Measurements from ENCODE around the gene EPC1.

The EPC1 gene

GRCh38 chr10:32337350-32337749, 9.6 kb downstream of the EPC1 start:
- DNase-seq (ENCODE audit: low read depth in 2 of 2), result no peak

GRCh38 chr10:32333849-32334248, 13.1 kb downstream of the EPC1 start:
- DNase-seq (ENCODE audit: low read depth in 2 of 2), result no peak

- peak; percentile 37 to 62 for DNase-seq (ENCODE audit: low read depth in 2 of 2)
These were observed 14.6 kb downstream of the EPC1 start for GRCh38 chr10:32332299-32332750.

DNA sequence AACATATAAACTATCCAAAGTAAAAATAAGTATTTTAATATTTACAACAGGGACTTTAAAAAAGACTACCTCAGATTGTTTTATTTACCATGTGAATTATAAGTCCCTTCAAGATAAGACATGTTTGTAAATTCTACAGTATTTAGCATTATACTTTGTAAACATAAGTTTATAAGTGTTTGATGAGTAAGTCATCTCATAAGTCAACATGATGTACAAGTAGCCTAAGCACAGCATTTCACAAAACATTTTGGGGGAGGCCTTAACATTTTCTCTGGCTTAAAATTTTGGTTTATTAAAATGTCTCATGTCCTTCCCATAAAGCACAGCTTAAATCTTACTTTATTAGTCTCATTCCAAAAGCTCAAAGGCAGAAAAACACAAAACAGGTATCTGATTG, 15.4 kb downstream of the EPC1 start:
- no peak for DNase-seq (ENCODE audit: low read depth in 2 of 2)

DNA sequence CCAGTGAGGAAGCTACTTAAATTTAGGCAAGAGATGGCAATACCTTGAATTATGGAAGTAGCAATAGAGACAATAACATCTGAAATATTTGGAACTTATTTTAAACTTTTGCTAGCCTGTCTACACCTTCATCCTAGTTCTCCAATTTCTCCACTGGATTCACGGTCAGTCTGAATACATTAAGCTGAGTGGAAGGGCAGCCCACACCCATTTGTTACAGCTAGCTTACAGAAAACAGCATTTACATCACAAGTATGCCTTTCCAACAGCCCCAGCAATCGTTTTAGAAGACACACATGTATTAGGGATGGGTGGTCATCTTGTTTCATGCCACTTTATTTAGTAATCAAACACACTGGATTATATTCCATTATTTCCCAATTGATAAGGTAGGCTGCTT, 16.7 kb downstream of the EPC1 start:
- no peak for DNase-seq (ENCODE audit: low read depth in 2 of 2)

DNA sequence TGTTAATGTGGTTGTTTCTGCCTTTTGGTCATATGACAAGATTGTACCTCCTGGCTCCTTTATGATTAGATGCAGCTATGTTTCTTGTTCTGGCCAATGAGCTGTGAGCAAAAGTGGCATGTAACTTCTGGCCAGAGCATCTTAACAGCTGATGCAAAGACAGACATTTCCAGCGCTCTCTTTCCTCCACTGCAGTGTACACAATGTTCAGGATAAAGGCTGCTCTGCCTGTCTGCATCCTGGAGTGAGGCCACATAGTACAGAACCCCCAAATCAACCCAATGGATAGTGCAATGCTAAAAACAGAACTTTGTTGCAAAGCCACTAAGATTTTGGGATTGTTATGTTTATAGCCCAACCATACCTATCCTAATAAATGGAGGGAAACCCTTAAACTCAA, 17.9 kb downstream of the EPC1 start:
- DNase-seq (ENCODE audit: low read depth in 2 of 2), result no peak

DNA sequence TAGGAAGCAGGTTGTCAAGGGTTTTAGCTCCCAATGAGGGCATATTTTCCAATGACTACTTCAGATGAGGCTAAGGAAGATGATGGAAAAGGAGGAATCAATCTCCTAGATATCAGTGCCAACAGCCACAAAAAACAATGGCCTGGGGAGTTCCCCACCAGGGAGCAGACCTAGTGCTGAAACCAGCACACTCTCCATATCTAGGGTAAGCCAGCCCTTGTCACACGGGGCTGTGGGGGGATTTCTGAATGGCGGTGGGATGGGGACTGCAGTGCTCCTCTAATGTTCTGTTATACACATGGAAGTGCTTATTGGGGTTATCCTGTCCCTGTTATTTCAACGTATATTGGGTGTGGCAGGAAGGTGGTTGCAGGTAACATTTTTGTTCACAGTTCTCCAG, 18.5 kb downstream of the EPC1 start:
- DNase-seq (ENCODE audit: low read depth in 2 of 2), result no peak

DNA sequence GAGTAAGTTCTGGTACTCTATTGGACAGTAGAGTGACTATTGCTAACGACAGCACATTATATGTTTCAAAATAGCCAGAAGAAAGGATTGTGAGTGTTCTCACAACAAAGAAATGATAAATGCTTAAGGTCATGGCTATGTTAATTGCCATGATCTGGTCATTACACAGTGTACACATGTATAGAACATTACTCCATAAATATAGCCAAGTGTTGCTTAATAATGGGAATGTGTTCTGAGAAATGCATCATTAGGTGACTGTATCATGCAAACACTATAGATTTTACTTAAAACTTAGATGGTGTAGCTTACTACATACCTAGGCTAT, 19.6 kb downstream of the EPC1 start:
- DNase-seq (ENCODE audit: low read depth in 2 of 2), result no peak

- no peak for DNase-seq (ENCODE audit: low read depth in 2 of 2)
These were observed 20.1 kb downstream of the EPC1 start for GRCh38 chr10:32326680-32327363.

DNA sequence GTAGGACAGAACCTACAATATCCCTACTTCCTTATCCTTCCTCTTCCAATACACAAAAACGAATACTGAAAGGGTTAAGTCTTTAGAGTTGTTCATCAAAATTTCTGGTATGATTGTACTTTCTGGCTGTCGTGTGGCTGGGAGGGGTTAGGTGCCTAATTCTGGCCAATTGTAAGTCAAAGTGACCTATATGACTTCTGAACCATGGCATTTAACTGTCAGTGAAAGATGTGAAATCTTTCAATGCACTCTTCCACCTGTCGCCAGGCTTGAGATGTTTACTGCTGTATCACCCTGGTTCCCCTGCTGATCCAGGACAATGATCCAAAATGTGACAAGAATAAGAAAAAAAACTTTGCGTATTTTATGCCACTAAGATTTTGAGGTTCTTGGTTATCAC, 20.8 kb downstream of the EPC1 start:
- no peak for DNase-seq (ENCODE audit: low read depth in 2 of 2)

DNA sequence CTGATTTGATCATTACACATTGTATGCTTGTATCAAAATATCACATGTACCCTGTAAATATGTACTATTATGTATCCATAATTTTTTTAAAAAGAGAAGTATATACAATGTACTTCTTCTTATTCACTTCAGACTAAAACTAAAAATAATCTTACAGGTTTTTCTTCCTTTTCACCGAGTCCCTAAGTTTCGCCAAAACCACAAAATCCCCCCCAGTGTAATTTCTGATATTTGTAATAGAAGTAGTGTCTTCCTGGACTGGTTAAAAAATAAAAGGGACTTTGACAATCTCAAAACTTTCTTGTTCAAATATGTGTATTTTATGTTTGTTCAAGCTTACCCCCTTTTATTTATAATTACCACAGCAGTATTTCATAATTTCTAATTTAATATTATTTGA, 23.9 kb downstream of the EPC1 start:
- DNase-seq (ENCODE audit: low read depth in 2 of 2), result no peak

DNA sequence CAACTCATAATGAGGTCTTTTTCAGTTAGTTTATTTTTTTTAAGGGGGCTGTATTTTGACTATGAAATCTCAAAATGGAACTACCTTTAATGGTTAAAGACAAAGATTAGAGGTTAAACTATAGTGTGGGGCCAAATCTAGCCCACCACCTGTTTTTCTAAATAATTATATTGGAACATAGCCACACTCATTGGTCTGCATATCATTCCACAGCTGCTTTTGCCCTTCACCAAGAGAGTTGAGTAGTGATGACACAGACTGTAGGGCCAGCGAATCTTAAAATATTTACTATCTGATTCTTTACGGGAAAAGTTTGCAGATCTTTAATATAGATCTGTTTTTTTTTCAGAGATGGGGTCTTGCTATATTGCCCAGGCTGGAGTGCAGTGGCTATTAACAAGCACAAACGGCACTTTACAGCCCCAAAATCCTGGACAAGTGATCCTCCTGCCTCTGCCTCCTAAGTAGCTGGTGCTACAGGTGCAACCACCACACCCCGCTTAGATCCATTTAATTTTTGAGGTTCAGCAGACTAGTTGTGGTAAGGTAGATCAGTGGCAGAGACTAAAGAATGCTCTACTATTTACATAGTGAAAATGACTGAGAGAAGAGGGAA, 25.8 kb downstream of the EPC1 start:
- no peak for DNase-seq (ENCODE audit: low read depth in 2 of 2)

DNA sequence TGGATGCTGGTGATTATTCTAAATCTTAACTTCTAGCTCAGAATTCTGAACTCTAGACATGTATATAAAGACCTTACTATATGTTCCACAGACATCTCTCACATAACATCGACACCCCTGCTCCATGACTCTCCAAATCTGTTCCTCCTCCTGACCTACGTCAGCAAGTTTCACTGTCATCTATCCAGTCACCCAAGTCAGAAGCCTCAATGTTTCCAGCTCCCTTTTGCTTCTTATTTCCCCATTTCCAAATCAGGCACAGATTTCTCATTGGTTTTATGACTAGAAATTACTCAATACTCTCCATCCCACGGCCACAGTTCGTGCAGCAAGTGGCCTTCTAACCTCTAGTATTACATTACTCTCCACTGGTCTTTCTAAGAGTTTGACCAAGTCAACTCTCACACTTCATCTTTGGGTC, 28.5 kb downstream of the EPC1 start:
- DNase-seq (ENCODE audit: low read depth in 2 of 2), result no peak

GRCh38 chr10:32317795-32318357, 29.1 kb downstream of the EPC1 start:
- no peak for DNase-seq (ENCODE audit: low read depth in 2 of 2)

- DNase-seq (ENCODE audit: low read depth in 2 of 2), result no peak
These were observed 31.5 kb downstream of the EPC1 start for GRCh38 chr10:32315424-32315823.

GRCh38 chr10:32314588-32314987, 32.4 kb downstream of the EPC1 start:
- no peak for DNase-seq (ENCODE audit: low read depth in 2 of 2)

GRCh38 chr10:32308027-32308603, 38.8 kb downstream of the EPC1 start:
- DNase-seq (ENCODE audit: low read depth in 2 of 2), result no peak

- no peak for DNase-seq (ENCODE audit: low read depth in 2 of 2)
These were observed 39.3 kb downstream of the EPC1 start for GRCh38 chr10:32307609-32308008.

GRCh38 chr10:32299354-32299980, 47.5 kb downstream of the EPC1 start:
- DNase-seq (ENCODE audit: low read depth in 2 of 2), result no peak

DNA sequence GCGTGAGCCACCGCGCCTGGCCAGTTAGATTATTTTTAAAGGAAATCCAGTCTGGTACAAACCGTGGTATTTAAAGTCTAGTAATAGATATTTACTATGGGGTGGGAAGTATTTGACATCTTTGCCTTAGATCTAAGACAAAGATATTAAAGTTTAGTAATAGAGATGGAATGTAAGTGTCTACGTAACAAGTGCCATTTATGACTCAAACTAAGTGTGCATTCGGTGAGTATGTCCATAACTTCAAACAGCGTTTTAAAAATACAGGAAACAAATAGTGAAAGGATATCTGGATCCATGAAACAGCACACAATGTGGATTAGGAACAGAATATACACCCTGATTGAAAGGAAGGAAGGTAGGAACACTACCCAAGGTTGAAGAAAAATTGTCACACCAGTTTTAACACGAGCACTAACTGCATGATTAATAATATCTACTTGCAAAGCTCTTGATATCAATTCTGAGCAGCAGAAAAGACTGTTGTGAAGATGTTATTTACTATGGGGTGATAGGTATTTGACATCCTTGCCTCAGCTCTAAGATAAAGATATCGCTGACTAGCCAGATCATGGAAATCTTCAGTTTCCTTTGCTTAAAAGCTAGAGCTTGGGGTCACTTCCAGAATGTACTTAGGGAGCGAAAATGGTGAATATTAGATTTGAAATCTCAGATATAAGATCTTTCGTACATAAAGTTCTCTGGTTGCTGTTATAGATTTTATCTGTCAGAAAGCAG, 48.7 kb downstream of the EPC1 start:
- no peak for DNase-seq (ENCODE audit: low read depth in 2 of 2)

- no peak for DNase-seq (ENCODE audit: low read depth in 2 of 2)
These were observed 51.9 kb downstream of the EPC1 start for GRCh38 chr10:32295027-32295426.

DNA sequence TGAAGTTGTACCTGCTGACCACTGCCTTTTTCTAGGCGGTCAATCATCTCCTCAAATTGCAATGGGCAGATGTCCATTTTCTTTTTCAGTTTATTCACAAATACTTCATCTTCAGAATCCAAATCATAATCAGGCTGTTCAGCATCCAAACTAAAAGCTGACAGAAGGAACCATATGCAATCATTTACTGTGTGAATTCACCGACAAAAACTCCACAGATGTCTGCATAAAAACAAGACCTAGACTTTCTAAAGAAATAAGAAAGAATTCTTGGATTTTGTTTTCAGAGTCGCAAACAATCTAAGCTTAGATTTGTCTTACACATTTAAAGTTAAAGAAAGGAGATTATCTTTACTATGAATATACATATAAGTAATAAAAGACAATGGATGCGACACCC, 53.4 kb downstream of the EPC1 start:
- DNase-seq (ENCODE audit: low read depth in 2 of 2), result no peak
